NT2/D1 (cell line): ENCODE measurements around the gene KCNG1.

ENCODE experiments used
- DNase-seq: peaks from one replicate; pipeline ENCODE4 v3.0.0-alpha.2; 2011; ENCODE audit warnings: low read depth, low spot score
- H3K27me3 ChIP-seq: 2 replicates; pipeline ENCODE4 v1.6.0; 2011; ENCODE audit warnings: mild to moderate bottlenecking; ENCODE audit not compliant: insufficient read length, insufficient read depth
- H3K36me3 ChIP-seq: 2 replicates; pipeline ENCODE4 v1.6.1; 2011; ENCODE audit warnings: mild to moderate bottlenecking, low read length, mixed read lengths; ENCODE audit not compliant: insufficient read depth, insufficient read length
- H3K4me1 ChIP-seq: 2 replicates; pipeline ENCODE4 v1.5.1; 2011; ENCODE audit not compliant: insufficient read depth, insufficient read length
- H3K4me3 ChIP-seq: 2 replicates; pipeline ENCODE4 v1.5.1; 2011; ENCODE audit warnings: low read depth; ENCODE audit not compliant: insufficient read length
- H3K9ac ChIP-seq: 2 replicates; pipeline ENCODE4 v1.6.0; 2011; ENCODE audit warnings: low read depth; ENCODE audit not compliant: insufficient read length
- H3K9me3 ChIP-seq: 2 replicates; pipeline ENCODE4 v1.5.1; 2011; ENCODE audit warnings: mild to moderate bottlenecking, low read length; ENCODE audit not compliant: insufficient read depth
- SUZ12 ChIP-seq: IDR thresholded peaks from 2 replicates; pipeline ENCODE4 v1.6.1; 2011; ENCODE audit not compliant: insufficient read length, insufficient read depth; ENCODE audit errors: extremely low read depth
- YY1 ChIP-seq: IDR thresholded peaks from 2 replicates; pipeline ENCODE4 v1.6.1; 2011; ENCODE audit not compliant: insufficient read length, insufficient read depth
- ZNF274 ChIP-seq: IDR thresholded peaks from 2 replicates; pipeline ENCODE4 v1.6.1; 2011; ENCODE audit warnings: mild to moderate bottlenecking, low read depth, low read length

Gene KCNG1

DNA sequence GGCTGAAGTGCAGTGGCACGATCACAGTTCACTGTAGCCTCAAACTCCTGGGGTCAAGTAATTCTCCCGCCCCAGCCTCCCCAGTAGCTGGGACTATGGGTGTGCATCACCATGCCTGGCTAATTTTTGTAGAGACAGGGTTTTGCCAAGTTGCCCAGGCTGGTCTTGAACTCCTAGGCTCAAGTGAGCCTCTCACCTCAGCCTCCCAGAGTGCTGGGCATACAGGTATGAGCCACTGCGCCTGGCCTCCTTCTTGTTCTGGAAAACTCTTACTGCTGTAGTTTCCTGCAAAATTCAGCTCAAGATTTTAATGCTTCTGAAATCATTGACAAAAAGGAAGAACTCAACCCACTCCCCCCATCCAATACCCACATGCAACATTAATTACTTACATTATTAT lies 21.9 kb upstream of the KCNG1 start:
- no peak for DNase-seq
- no peaks in the 10 kb centered on the region for H3K27me3 ChIP-seq

DNA sequence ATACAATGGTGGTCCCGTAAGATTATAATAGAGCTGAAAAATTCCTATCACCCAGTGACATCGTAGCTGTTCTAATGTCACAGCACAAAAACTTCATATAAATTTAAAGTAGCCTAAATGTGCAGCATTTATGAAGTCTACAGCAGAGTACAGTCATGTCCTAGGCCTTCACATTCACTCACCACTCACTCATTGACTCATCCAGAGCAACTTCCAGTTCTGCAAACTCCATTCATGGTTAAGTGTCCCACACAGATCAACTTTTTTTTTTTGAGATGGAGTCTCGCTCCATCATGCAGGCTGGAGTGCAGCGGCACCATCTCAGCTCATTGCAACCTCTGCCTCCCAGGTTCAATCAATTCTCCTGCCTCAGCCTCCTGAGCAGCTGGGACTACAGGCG lies 20.9 kb upstream of the KCNG1 start:
- DNase-seq, result no peak
- Histone ChIP-seq H3K9ac (no peak overlapping the region), H3K4me1 (peaks cover 2% of the 10 kb centered on the region), H3K4me3 (no peak overlapping the region), H3K36me3 (no peaks in the 10 kb centered on the region), H3K27me3 (no peaks in the 10 kb centered on the region), H3K9me3 (peaks cover 13% of the 10 kb centered on the region)
- TF ChIP-seq YY1, result no peak
- no peak for TF ChIP-seq SUZ12
- no peak for TF ChIP-seq ZNF274

More for the DNA sequence above, 21.9 kb upstream of the KCNG1 start:
- peaks cover 13% of the 10 kb centered on the region for H3K9me3 ChIP-seq
- H3K36me3 ChIP-seq, result no peaks in the 10 kb centered on the region
- no peak overlapping the region for H3K9ac ChIP-seq
- TF ChIP-seq SUZ12 (no peak), ZNF274 (no peak), YY1 (no peak)
- H3K4me3 ChIP-seq, result no peak overlapping the region
- H3K4me1 ChIP-seq, result peaks cover 2% of the 10 kb centered on the region

DNA sequence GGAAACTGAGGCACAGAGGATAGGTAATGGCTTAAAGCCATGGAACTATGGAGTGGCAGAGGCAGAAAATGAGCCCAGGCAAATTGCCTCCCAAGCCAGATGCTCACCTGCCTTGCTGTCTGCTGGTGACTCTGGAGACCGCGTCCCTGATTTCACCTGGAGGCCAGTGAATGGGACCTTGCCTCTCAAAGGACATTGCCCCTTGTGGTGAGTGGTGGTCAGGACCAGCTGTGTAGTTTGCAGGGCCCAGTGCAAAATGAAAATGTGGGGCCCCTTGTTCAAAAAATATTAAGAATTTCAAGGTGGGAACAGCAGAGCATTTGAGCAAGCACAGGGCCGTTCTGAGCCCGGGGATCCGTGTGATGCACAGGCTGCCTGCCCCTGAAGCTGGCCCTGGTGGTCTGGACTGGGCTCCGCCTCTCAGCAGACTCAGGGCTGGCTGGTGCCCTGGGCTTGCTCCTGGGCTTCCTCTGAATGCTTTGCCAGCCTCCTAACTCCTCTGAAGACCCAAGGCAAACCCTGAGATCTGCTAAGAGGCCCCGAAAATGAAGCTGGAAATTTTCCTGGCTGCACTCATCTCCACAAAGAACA lies 19.8 kb upstream of the KCNG1 start:
- Histone ChIP-seq H3K36me3 (no peaks in the 10 kb centered on the region), H3K27me3 (no peaks in the 10 kb centered on the region), H3K9ac (no peak overlapping the region), H3K4me3 (no peak overlapping the region), H3K9me3 (peaks cover 13% of the 10 kb centered on the region), H3K4me1 (peaks cover 2% of the 10 kb centered on the region)
- TF ChIP-seq YY1 (no peak), ZNF274 (no peak), SUZ12 (no peak)
- DNase-seq, result no peak

DNA sequence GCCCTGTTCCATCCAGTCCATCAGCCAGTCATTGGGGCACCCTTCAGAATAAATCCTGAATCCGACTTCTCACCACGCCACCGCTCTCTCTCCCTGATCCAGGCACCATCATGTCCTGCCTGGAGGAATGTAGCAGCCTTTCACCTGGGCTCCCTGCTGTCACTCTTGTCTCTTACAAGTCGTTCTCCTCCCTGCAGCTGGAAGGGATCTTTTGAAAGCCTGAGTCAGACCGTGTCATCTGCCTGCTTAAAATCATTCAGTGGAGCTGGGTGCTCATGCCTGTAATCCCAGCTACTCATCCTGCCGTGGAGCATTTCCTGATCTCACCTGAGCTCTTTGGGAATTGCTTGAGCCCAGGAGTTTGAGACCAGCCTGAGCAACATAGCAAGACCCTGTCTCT lies 19.2 kb upstream of the KCNG1 start:
- no peak for DNase-seq
- Histone ChIP-seq H3K27me3 (no peaks in the 10 kb centered on the region), H3K4me3 (no peak overlapping the region), H3K9me3 (peaks cover 13% of the 10 kb centered on the region), H3K9ac (no peak overlapping the region), H3K4me1 (peaks cover 2% of the 10 kb centered on the region), H3K36me3 (no peaks in the 10 kb centered on the region)
- TF ChIP-seq SUZ12, result no peak
- no peak for TF ChIP-seq ZNF274
- TF ChIP-seq YY1, result no peak

DNA sequence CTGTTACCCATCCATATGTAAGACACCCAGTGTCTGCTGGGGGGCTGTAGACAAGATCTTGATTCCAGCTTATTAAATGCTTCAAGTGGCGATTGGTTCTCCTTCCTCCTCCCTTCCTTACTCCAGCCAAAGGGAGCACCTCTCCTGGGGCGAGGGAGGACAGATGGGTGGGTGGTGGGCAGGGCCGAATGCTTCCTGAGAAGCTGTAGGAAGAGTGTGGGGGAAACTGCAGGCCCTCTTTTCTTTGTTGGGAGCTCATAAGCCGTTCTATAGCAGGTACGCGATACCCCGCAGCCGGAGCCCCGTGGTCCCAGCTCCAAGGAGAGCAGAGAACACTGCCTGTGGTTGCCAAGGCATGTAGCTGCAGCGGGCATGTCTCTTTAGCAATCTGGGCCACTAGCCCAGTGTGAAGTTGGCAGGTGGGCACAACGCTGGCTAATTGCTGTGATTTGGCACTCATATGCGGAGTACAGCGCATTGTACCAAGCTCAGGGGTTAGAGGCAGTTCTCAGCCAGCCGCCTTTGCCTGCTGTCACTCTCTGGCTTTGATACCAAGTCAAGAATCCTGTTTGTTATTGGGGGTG lies 14.7 kb upstream of the KCNG1 start:
- no peaks in the 10 kb centered on the region for H3K27me3 ChIP-seq
- no peak overlapping the region for H3K9ac ChIP-seq
- no peak for DNase-seq
- TF ChIP-seq ZNF274 (no peak), SUZ12 (no peak), YY1 (no peak)
- H3K36me3 ChIP-seq, result no peaks in the 10 kb centered on the region
- H3K9me3 ChIP-seq, result no peaks in the 10 kb centered on the region
- peaks cover 7% of the 10 kb centered on the region for H3K4me1 ChIP-seq
- H3K4me3 ChIP-seq, result no peak overlapping the region

DNA sequence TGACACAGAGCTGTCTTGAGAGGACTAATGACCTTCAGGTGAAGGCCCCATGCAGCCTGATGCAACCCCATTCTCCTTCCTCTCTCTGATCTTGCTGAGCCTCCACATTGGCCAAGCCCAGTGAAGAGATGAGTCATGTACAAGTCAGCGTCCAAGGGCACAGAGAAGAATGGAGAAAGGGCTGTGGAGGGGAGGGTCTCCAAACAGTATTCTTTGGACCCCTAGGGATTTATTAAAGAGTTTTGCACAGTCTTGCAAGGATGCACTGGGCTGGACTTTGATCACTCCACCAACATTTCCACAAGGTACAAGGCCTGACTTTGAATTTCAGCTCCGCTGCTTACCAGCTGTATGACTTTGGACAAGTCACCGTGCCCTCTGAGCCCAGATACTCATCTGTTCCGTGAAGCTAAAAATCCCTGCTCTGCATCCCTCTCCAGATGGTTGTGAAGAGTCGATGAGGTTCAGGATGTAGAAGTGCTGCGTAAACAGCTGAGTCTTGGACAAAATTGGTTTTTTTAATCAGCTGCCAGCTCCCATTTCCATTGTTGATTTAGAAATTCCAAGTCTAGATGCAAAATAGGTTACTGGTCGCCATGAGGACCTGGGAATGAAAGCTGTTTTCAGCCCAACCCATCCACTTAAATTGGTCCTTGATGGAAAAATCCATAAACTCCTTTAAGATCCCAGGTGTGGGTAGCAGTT lies 14.1 kb upstream of the KCNG1 start:
- Histone ChIP-seq H3K36me3 (no peaks in the 10 kb centered on the region), H3K4me3 (no peak overlapping the region), H3K27me3 (no peaks in the 10 kb centered on the region), H3K9me3 (peaks cover 5% of the 10 kb centered on the region; the same call in 1 of the 2 replicates), H3K9ac (no peak overlapping the region), H3K4me1 (peaks cover 6% of the 10 kb centered on the region)
- no peak for TF ChIP-seq ZNF274
- no peak for TF ChIP-seq YY1
- no peak for DNase-seq

DNA sequence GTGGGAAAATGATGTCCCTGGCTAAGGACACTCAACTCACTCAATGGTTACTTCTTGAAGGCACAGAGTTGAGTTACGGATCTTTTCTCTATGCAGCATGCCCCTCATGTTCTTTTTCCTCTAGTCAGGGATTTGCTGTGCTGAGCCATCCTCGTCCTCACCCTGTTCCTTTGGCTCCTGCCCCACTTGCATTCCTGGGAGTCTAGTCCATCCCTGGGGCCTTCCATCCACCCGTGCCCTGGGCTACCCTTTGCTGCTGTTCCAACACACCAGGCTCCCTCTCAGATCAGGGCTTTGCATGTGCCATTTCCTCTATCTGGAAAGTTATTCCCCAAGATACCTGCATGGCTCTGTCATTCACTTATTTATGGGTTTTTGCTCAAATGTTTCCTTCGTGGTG lies 13.3 kb upstream of the KCNG1 start:
- Histone ChIP-seq H3K4me3 (no peak overlapping the region), H3K4me1 (peaks cover 5% of the 10 kb centered on the region), H3K9me3 (peaks cover 7% of the 10 kb centered on the region; the same call in 1 of the 2 replicates), H3K36me3 (no peaks in the 10 kb centered on the region), H3K9ac (no peak overlapping the region), H3K27me3 (no peaks in the 10 kb centered on the region)
- DNase-seq, result no peak
- TF ChIP-seq YY1, result no peak
- no peak for TF ChIP-seq SUZ12
- TF ChIP-seq ZNF274, result no peak
